SK-N-SH (cell line): ENCODE data around the gene ZEB2. TPM values are rescaled to one million over a fixed set of nuclear protein-coding genes. Genes with fewer than 3 reads are reported as not detected.

Experiments used
- CTCF ChIA-PET: fragments of 300-600, 350-600 bp; formaldehyde crosslinking; extraction: SDS; loops from one replicate; lab custom pipeline; 2021; lab: Yijun Ruan, JAX
- POLR2A ChIA-PET: fragments of 350-600 bp; sonication (Branson Sonifier 250); formaldehyde crosslinking; extraction: SDS; loops from one replicate; lab custom pipeline; 2020; ENCODE audit warnings: antibody characterized with exemption, inconsistent platforms; lab: Yijun Ruan, JAX
- DNase-seq: peaks from one replicate; pipeline ENCODE4 v3.0.0; 2012
- H2AFZ ChIP-seq: fragments of 200-600 bp; sonication (generic); 2 replicates; pipeline ENCODE4 v1.8.1; 2016; ENCODE audit warnings: antibody characterized with exemption, mild to moderate bottlenecking, low read depth
- H3F3A ChIP-seq: fragments of 200-600 bp; sonication (generic); replicated peaks from 2 replicates; pipeline ENCODE3; 2016; ENCODE audit warnings: antibody characterized with exemption, mild to moderate bottlenecking; ENCODE audit not compliant: insufficient read depth
- H3K27ac ChIP-seq, 2 experiments: fragments of 200-500 bp in 1 of 2; fragments of 200-600 bp in 1 of 2; sonication (Bioruptor generic) in 1 of 2; sonication (generic), shearing (Covaris generic) in 1 of 2; 2 replicates each; pipeline versions ENCODE4 v1.5.1 to v1.6.1; 2014 to 2016; ENCODE audit warnings: low read depth in 2 of 2, inconsistent platforms in 1 of 2, low read length in 1 of 2, mild to moderate bottlenecking in 1 of 2, mixed read lengths in 1 of 2
- H3K27me3 ChIP-seq: fragments of 200-600 bp; sonication (generic), shearing (Covaris generic); 2 replicates; pipeline ENCODE4 v1.6.1; 2016; ENCODE audit warnings: mixed run types; ENCODE audit not compliant: insufficient read depth
- H3K36me3 ChIP-seq, 2 experiments: fragments of 200-500 bp in 1 of 2; fragments of 200-600 bp in 1 of 2; sonication (Bioruptor generic) in 1 of 2; sonication (generic) in 1 of 2; replicated peaks in 1 of 2; 2 replicates each; pipeline versions ENCODE3 to v1.5.1; 2014 to 2016; ENCODE audit warnings: low read length in 1 of 2, mild to moderate bottlenecking in 1 of 2; ENCODE audit not compliant: insufficient read depth in 2 of 2, control insufficient read depth in 1 of 2
- H3K4me1 ChIP-seq, 2 experiments: fragments of 200-500 bp in 1 of 2; fragments of 200-600 bp in 1 of 2; sonication (Bioruptor generic) in 1 of 2; sonication (generic), shearing (Covaris generic) in 1 of 2; 2 replicates each; pipeline versions ENCODE4 v1.5.1 to v1.6.1; 2014 to 2016; ENCODE audit warnings: low read depth in 1 of 2, low read length in 1 of 2, mixed run types in 1 of 2; ENCODE audit not compliant: insufficient read depth in 2 of 2, control insufficient read depth in 1 of 2
- H3K4me2 ChIP-seq: fragments of 200-600 bp; sonication (generic), shearing (Covaris generic); 2 replicates; pipeline ENCODE4 v1.6.1; 2017; ENCODE audit warnings: mixed run types
- H3K4me3 ChIP-seq, 2 experiments: fragments of 200-500 bp in 1 of 2; fragments of 200-600 bp in 1 of 2; sonication (Bioruptor generic) in 1 of 2; sonication (generic), shearing (Covaris generic) in 1 of 2; 2 replicates each; pipeline versions ENCODE4 v1.5.1 to v1.8.1; 2014 to 2016; ENCODE audit warnings: low read depth in 2 of 2, inconsistent platforms in 1 of 2, low read length in 1 of 2, mild to moderate bottlenecking in 1 of 2, mixed read lengths in 1 of 2, moderate library complexity in 1 of 2
- H3K79me2 ChIP-seq: fragments of 200-600 bp; sonication (generic); 2 replicates; pipeline ENCODE4 v1.8.1; 2017; ENCODE audit warnings: mild to moderate bottlenecking; ENCODE audit not compliant: insufficient read depth
- H3K9ac ChIP-seq: fragments of 200-600 bp; sonication (generic); 2 replicates; pipeline ENCODE4 v1.6.1; 2017; ENCODE audit warnings: mixed run types
- H3K9me2 ChIP-seq: fragments of 200-600 bp; sonication (generic); 2 replicates; pipeline ENCODE4 v1.6.1; 2017; ENCODE audit warnings: mixed run types
- H3K9me3 ChIP-seq: fragments of 200-600 bp; sonication (generic); 2 replicates; pipeline ENCODE4 v1.6.1; 2017; ENCODE audit warnings: mixed run types, mild to moderate bottlenecking, moderate library complexity
- H4K20me1 ChIP-seq: fragments of 200-600 bp; sonication (generic); 2 replicates; pipeline ENCODE4 v1.6.1; 2017; ENCODE audit warnings: mild to moderate bottlenecking, mixed run types; ENCODE audit not compliant: insufficient read depth
- CHD2 ChIP-seq: fragments of 150-350 bp; IDR thresholded peaks from 2 replicates; pipeline ENCODE4 v1.6.1; 2018; ENCODE audit warnings: low read length; ENCODE audit not compliant: partially characterized antibody
- ELF1 ChIP-seq: IDR thresholded peaks from 2 replicates; pipeline ENCODE4 v1.4.0; 2012
- FOXM1 ChIP-seq: IDR thresholded peaks from 2 replicates; pipeline ENCODE4 v1.4.0; 2012; ENCODE audit warnings: low read depth, mild to moderate bottlenecking
- GATA2 ChIP-seq: sonication (generic); formaldehyde crosslinking; IDR thresholded peaks from 2 replicates; pipeline ENCODE4 v1.5.0; 2020; ENCODE audit warnings: mild to moderate bottlenecking, missing genetic modification reagents
- JUND ChIP-seq: IDR thresholded peaks from 2 replicates; pipeline ENCODE4 v1.4.0; 2012
- PBX3 ChIP-seq: IDR thresholded peaks from 2 replicates; pipeline ENCODE4; 2012
- RCOR1 ChIP-seq: fragments of 150-350 bp; IDR thresholded peaks from 2 replicates; pipeline ENCODE4 v1.6.1; 2017; ENCODE audit warnings: antibody characterized with exemption, low read length
- REST ChIP-seq: IDR thresholded peaks from 2 replicates; pipeline ENCODE4 v1.6.1; 2012; ENCODE audit warnings: mild to moderate bottlenecking, low read depth, low read length, moderate library complexity
- RFX5 ChIP-seq: IDR thresholded peaks from 2 replicates; pipeline ENCODE4 v1.6.1; 2012; ENCODE audit warnings: mild to moderate bottlenecking, improper control_type of control experiment, low read length
- TCF12 ChIP-seq: IDR thresholded peaks from 2 replicates; pipeline ENCODE4 v1.4.0; 2012
- TEAD4 ChIP-seq: IDR thresholded peaks from 2 replicates; pipeline ENCODE4 v1.4.0; 2012; ENCODE audit warnings: mild to moderate bottlenecking, borderline replicate concordance; ENCODE audit not compliant: insufficient read depth
- USF1 ChIP-seq: IDR thresholded peaks from 2 replicates; pipeline ENCODE4 v1.4.0; 2012; ENCODE audit warnings: low read depth, borderline replicate concordance
- YY1 ChIP-seq: IDR thresholded peaks from 2 replicates; pipeline ENCODE4 v1.4.0; 2012; ENCODE audit warnings: low read depth, mild to moderate bottlenecking
- WGBS: methylation state at CpG from one replicate; pipeline ENCODE4 v1.1.6; 2017; ENCODE audit warnings: low lambda C conversion rate; 5-methylcytosine and 5-hydroxymethylcytosine counted together
- polyA plus RNA-seq, 3 experiments: library from polyadenylated mRNA; depleted of rRNA; stranded (reverse); fragments of >200 nt; gene quantifications; 2 replicates each; pipeline ENCODE4 v1.2.3, GENCODE V29; 2012

Gene ZEB2
- polyA plus RNA-seq, 1 of the 3 experiments (the other 2 are of a cell fraction), result 16.3 TPM

GRCh38 chr2:144510294-144510991, 9.5 kb downstream of the ZEB2 start:
- no peaks in the 10 kb centered on the region for H3K27me3 ChIP-seq
- ChIA-PET CTCF (interaction anchor here (1.0 to 1.2 kb wide), 2 partner anchors 66 to 825 kb away, joined by 3 read pairs; no protein-coding TSS in a partner anchor), POLR2A (no interaction called here)
- H3K4me2 ChIP-seq, result peak overlapping the region; percentile 69
- peaks cover 4 to 17% of the 10 kb centered on the region in 2 experiments for H3K36me3 ChIP-seq
- peak overlapping the region; percentile 26; the same call in 1 of the 2 replicates for H3K9ac ChIP-seq
- no peak for DNase-seq
- H3F3A ChIP-seq, result no peaks in the 10 kb centered on the region
- peaks cover 71% of the 10 kb centered on the region for H4K20me1 ChIP-seq
- 69% methylated on average over 15 of the region's 15 CpGs for WGBS
- 0 out of 2 replicates have a peak, but pooled peaks have one; percentile 12 for TF ChIP-seq TCF12
- TF ChIP-seq GATA2 (CRISPR knock-in tag), result peak; percentile 24
- no peak for TF ChIP-seq RCOR1
- H3K9me2 ChIP-seq, result no peaks in the 10 kb centered on the region
- peak overlapping the region; percentile 11 to 45; a peak in 3 of 4 replicates for H3K27ac ChIP-seq
- H3K9me3 ChIP-seq, result no peaks in the 10 kb centered on the region
- H3K79me2 ChIP-seq, result peaks cover 100% of the 10 kb centered on the region
- no peak overlapping the region for H2AFZ ChIP-seq
- H3K4me3 ChIP-seq, result peak overlapping the region; percentile 10 to 25; a peak in 3 of 4 replicates
- H3K4me1 ChIP-seq, result peaks cover 49 to 59% of the 10 kb centered on the region in 2 experiments

GRCh38 chr2:144509879-144510221, 10.1 kb downstream of the ZEB2 start:
- ChIA-PET CTCF (interaction anchor here (1.2 kb wide), 1 partner anchor 825 kb away, joined by 3 read pairs; no protein-coding TSS in a partner anchor), POLR2A (no interaction called here)
- H3K4me2 ChIP-seq, result no peak overlapping the region
- H3K4me3 ChIP-seq, result no peak overlapping the region
- WGBS, result 87% methylated on average over 3 of the region's 3 CpGs
- peaks cover 48 to 60% of the 10 kb centered on the region in 2 experiments for H3K4me1 ChIP-seq
- no peak overlapping the region for H3K9ac ChIP-seq
- H3K9me2 ChIP-seq, result no peaks in the 10 kb centered on the region
- H3K9me3 ChIP-seq, result no peaks in the 10 kb centered on the region
- no peak for TF ChIP-seq RFX5
- TF ChIP-seq REST, result no peak
- TF ChIP-seq JUND, result no peak
- no peak for TF ChIP-seq USF1
- TF ChIP-seq YY1, result no peak
- TF ChIP-seq TEAD4, result no peak
- no peak for TF ChIP-seq CHD2
- no peak for TF ChIP-seq FOXM1
- TF ChIP-seq ELF1, result no peak
- no peak for TF ChIP-seq PBX3
- no peak for DNase-seq
- H3K36me3 ChIP-seq, result peaks cover 4 to 22% of the 10 kb centered on the region in 2 experiments
- H3F3A ChIP-seq, result no peaks in the 10 kb centered on the region
- H3K27me3 ChIP-seq, result no peaks in the 10 kb centered on the region
- H4K20me1 ChIP-seq, result peaks cover 75% of the 10 kb centered on the region
- H3K79me2 ChIP-seq, result peaks cover 100% of the 10 kb centered on the region
- H2AFZ ChIP-seq, result no peak overlapping the region
- H3K27ac ChIP-seq, result peak overlapping the region in 1 of 2 experiments; percentile 45; a peak in 1 of 4 replicates
